Measurements from ENCODE around the gene MYBPC3. TPM values are rescaled to one million over a fixed set of nuclear protein-coding genes. Genes with fewer than 3 reads are reported as not detected.

The MYBPC3 gene
- polyA plus RNA-seq, 3 donors = 0.03 to 7.8 TPM; not detected in 1

DNA sequence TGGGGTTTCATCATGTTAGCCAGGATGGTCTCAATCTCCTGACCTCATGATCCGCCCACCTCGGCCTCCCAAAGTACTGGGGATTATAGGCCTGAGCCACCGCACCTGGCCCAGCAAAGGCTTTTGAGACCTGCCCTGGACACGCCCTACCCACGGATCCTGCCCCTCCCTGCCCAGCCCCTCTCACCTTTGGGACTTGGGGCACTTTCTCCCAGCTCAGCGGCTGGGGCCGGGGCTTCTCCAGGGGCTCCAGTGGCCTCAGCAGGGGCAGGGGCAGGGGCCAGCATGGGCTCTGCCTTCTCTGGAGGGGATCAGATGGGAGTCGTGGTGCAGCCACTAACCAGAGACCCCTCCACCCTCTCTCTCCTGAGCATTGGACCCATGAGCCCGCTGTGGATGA, 2.2 kb downstream of the MYBPC3 start:
- peaks cover 66% of the 10 kb centered on the region for H4K20me1 ChIP-seq (ENCODE audit: insufficient read depth, low read length)
- no peaks in the 10 kb centered on the region for H3K79me2 ChIP-seq (ENCODE audit: insufficient read depth, low read length)
- H3K27ac ChIP-seq (ENCODE audit: low read depth in 1 of 2, low read length in 2 of 2) = no peak overlapping the region
- intact Hi-C loops (cut with micrococcal nuclease) = no loop called here
- H3K4me1 ChIP-seq (ENCODE audit: control insufficient read depth in 1 of 2, insufficient read depth in 2 of 2, low read length in 2 of 2) = no peaks in the 10 kb centered on the region
- H3K27me3 ChIP-seq (ENCODE audit: control insufficient read depth in 2 of 2, insufficient read depth in 2 of 2, low read length in 2 of 2) = no peaks in the 10 kb centered on the region
- no peak overlapping the region for H3K4me2 ChIP-seq (replicated peaks; ENCODE audit: extremely low read depth, low read length, poor library complexity, severe bottlenecking)
- Mint-ChIP-seq H3K4me3 (no peak overlapping the region), H3K27me3 (ENCODE audit: low read depth in 3 of 3) (peaks cover 0 to 7% (median 1%) of the 10 kb centered on the region in 3 donors), H3K4me1 (peaks cover 3% of the 10 kb centered on the region), H3K27ac (peak overlapping the region in 2 of 7 donors; percentile 51 to 63), H3K9me3 (peaks cover 0 to 2% (median 0%) of the 10 kb centered on the region in 7 donors), H3K36me3 (peaks cover 20 to 41% of the 10 kb centered on the region in 2 donors)
- DNase-seq = no peak
- H3K36me3 ChIP-seq (replicated peaks in 1 of 2; ENCODE audit: control insufficient read depth in 1 of 2, insufficient read depth in 2 of 2, low read length in 2 of 2) = peaks cover 18 to 48% of the 10 kb centered on the region in 2 donors
- WGBS (ENCODE audit: insufficient coverage) = 87% methylated on average over 7 of the region's 9 CpGs
- H2AFZ ChIP-seq (ENCODE audit: insufficient read depth, low read depth, low read length, poor library complexity, severe bottlenecking) = no peak overlapping the region
- no peak overlapping the region for H3K9ac ChIP-seq (ENCODE audit: insufficient read depth, low read length, poor library complexity, severe bottlenecking)
- no peak overlapping the region for H3K4me3 ChIP-seq (replicated peaks in 1 of 3; ENCODE audit: low read depth in 2 of 3, low read length in 3 of 3)
- TF ChIP-seq, protein P1, sequence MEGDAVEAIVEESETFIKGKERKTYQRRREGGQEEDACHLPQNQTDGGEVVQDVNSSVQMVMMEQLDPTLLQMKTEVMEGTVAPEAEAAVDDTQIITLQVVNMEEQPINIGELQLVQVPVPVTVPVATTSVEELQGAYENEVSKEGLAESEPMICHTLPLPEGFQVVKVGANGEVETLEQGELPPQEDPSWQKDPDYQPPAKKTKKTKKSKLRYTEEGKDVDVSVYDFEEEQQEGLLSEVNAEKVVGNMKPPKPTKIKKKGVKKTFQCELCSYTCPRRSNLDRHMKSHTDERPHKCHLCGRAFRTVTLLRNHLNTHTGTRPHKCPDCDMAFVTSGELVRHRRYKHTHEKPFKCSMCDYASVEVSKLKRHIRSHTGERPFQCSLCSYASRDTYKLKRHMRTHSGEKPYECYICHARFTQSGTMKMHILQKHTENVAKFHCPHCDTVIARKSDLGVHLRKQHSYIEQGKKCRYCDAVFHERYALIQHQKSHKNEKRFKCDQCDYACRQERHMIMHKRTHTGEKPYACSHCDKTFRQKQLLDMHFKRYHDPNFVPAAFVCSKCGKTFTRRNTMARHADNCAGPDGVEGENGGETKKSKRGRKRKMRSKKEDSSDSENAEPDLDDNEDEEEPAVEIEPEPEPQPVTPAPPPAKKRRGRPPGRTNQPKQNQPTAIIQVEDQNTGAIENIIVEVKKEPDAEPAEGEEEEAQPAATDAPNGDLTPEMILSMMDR (IDR thresholded peaks at IDR 0.05) = no peak
- H3K9me3 ChIP-seq (replicated peaks in 1 of 2; ENCODE audit: control insufficient read depth in 1 of 2, insufficient read depth in 1 of 2, low read length in 2 of 2) = no peaks in the 10 kb centered on the region

DNA sequence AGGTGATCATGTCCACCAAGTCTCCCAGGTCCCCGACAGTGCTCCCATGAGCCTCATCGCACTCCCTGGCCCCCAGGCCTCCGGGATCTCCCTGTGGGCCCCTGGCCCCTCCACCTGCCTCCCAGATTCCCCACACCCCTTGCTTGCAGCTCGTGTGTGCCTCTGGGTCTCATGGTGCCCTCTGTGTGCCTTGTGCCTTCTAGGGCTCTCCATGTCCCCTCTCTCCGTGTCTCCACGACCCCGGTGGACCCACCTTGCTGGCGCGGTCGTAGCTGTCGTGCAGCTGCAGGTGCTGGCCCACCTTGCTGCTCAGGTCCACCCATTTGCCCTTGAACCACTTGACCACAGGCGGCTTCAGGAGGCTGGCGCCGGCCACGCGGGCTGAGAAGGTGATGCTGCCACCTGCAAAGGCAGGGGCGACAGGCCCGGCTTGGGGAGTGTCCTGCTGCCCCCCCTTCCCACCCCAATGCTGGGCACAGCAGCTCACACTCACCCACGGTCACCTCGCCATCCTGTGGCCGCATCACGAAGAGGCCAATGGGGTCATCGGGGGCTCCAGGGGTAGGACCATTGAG, 2.9 kb downstream of the MYBPC3 start:
- Histone ChIP-seq H3K4me2 (replicated peaks; ENCODE audit: extremely low read depth, low read length, poor library complexity, severe bottlenecking) (no peak overlapping the region), H3K36me3 (replicated peaks in 1 of 2; ENCODE audit: control insufficient read depth in 1 of 2, insufficient read depth in 2 of 2, low read length in 2 of 2) (peaks cover 15 to 41% of the 10 kb centered on the region in 2 donors), H2AFZ (ENCODE audit: insufficient read depth, low read depth, low read length, poor library complexity, severe bottlenecking) (no peak overlapping the region), H3K4me1 (ENCODE audit: control insufficient read depth in 1 of 2, insufficient read depth in 2 of 2, low read length in 2 of 2) (no peaks in the 10 kb centered on the region), H3K4me3 (replicated peaks in 1 of 3; ENCODE audit: low read depth in 2 of 3, low read length in 3 of 3) (no peak overlapping the region), H3K9me3 (replicated peaks in 1 of 2; ENCODE audit: control insufficient read depth in 1 of 2, insufficient read depth in 1 of 2, low read length in 2 of 2) (no peaks in the 10 kb centered on the region), H3K79me2 (ENCODE audit: insufficient read depth, low read length) (no peaks in the 10 kb centered on the region), H3K27me3 (ENCODE audit: control insufficient read depth in 2 of 2, insufficient read depth in 2 of 2, low read length in 2 of 2) (no peaks in the 10 kb centered on the region), H3K9ac (ENCODE audit: insufficient read depth, low read length, poor library complexity, severe bottlenecking) (no peak overlapping the region), H4K20me1 (ENCODE audit: insufficient read depth, low read length) (peaks cover 59% of the 10 kb centered on the region), H3K27ac (ENCODE audit: low read depth in 1 of 2, low read length in 2 of 2) (no peak overlapping the region)
- peaks cover 0 to 2% (median 0%) of the 10 kb centered on the region in 7 donors for H3K9me3 Mint-ChIP-seq
- no peak overlapping the region for H3K4me3 Mint-ChIP-seq
- H3K4me1 Mint-ChIP-seq = peaks cover 3% of the 10 kb centered on the region
- H3K27me3 Mint-ChIP-seq (ENCODE audit: low read depth in 3 of 3) = peaks cover 0 to 7% (median 1%) of the 10 kb centered on the region in 3 donors
- DNase-seq = no peak
- H3K36me3 Mint-ChIP-seq = peaks cover 19 to 42% of the 10 kb centered on the region in 2 donors
- intact Hi-C loops (cut with micrococcal nuclease) = no loop called here
- TF ChIP-seq, protein P1 (IDR thresholded peaks at IDR 0.05) = no peak
- H3K27ac Mint-ChIP-seq = peak overlapping the region in 2 of 7 donors; percentile 46 to 60
- 95% methylated on average over 18 of the region's 23 CpGs for WGBS (ENCODE audit: insufficient coverage)

Measured in CD14-positive monocyte (primary cell).